DOHH2 (cell line): Measurements from ENCODE around the gene KCNIP4.

ENCODE experiments used
- EZH2phosphoT487 ChIP-seq: fragments of 200-600 bp; sonication (generic); IDR thresholded peaks from 2 replicates; pipeline ENCODE4 v1.6.1; 2017; ENCODE audit warnings: borderline replicate concordance, mild to moderate bottlenecking, antibody characterized with exemption, low read length, moderate library complexity, mixed read lengths
- TF ChIP-seq, protein P1 (sequence below): fragments of 200-600 bp; sonication (generic); IDR thresholded peaks from one replicate; pipeline ENCODE4 v1.5.1; 2014; ENCODE audit warnings: antibody characterized with exemption, mild to moderate bottlenecking, low read depth, low read length; ENCODE audit not compliant: poor library complexity, severe bottlenecking

GRCh38 chr4:21888195-21888976 lies 60.2 kb downstream of the KCNIP4 start:
- TF ChIP-seq, protein P1, sequence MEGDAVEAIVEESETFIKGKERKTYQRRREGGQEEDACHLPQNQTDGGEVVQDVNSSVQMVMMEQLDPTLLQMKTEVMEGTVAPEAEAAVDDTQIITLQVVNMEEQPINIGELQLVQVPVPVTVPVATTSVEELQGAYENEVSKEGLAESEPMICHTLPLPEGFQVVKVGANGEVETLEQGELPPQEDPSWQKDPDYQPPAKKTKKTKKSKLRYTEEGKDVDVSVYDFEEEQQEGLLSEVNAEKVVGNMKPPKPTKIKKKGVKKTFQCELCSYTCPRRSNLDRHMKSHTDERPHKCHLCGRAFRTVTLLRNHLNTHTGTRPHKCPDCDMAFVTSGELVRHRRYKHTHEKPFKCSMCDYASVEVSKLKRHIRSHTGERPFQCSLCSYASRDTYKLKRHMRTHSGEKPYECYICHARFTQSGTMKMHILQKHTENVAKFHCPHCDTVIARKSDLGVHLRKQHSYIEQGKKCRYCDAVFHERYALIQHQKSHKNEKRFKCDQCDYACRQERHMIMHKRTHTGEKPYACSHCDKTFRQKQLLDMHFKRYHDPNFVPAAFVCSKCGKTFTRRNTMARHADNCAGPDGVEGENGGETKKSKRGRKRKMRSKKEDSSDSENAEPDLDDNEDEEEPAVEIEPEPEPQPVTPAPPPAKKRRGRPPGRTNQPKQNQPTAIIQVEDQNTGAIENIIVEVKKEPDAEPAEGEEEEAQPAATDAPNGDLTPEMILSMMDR, result no peak
- TF ChIP-seq EZH2phosphoT487, result no peak
